ENCODE results near the gene STRN4.

GRCh38 chr19:46715975-46716671 lies 30.1 kb downstream of the STRN4 start:
- no peak for TF ChIP-seq POLR2AphosphoS5 (IDR thresholded peaks at IDR 0.05; ENCODE audit: low read depth, low read length)
- TF ChIP-seq CTCF (IDR thresholded peaks at IDR 0.05): no peak

All from Panc1 (cell line).